ENCODE results near the gene RNF182. TPM values are rescaled to one million over a fixed set of nuclear protein-coding genes. Genes with fewer than 3 reads are reported as not detected.
"Not testable (repeated sequence)": the region's sequence is repeated elsewhere in the genome, so short reads cannot be mapped to it uniquely, and the experiment has no call there.

Gene RNF182
- total RNA-seq, 1 donor from 2014 or later, result 8.3 TPM

- Histone ChIP-seq H3K4me1 (ENCODE audit: insufficient read depth, low read length) (no peaks in the 10 kb centered on the region), H3K9me3 (ENCODE audit: insufficient read depth, low read depth, low read length) (no peaks in the 10 kb centered on the region), H3K9ac (ENCODE audit: low read length) (no peak overlapping the region), H3K27me3 (ENCODE audit: insufficient read depth, low read length) (no peaks in the 10 kb centered on the region), H3K36me3 (ENCODE audit: insufficient read depth, low read length) (no peaks in the 10 kb centered on the region), H3K4me3 (ENCODE audit: insufficient read depth, low read depth, low read length) (no peak overlapping the region), H3K4me2 (ENCODE audit: low read length) (no peak overlapping the region), H3K79me2 (ENCODE audit: insufficient read depth, low read length) (peaks cover 29% of the 10 kb centered on the region), H4K20me1 (ENCODE audit: insufficient read depth, low read length) (no peaks in the 10 kb centered on the region), H3K27ac (ENCODE audit: low read depth, low read length) (no peak overlapping the region), H2AFZ (ENCODE audit: low read depth, low read length) (no peak overlapping the region)
- Mint-ChIP-seq H3K4me1 (ENCODE audit: low read depth, unreplicated experiment) (no peaks in the 10 kb centered on the region), H3K27ac (ENCODE audit: unreplicated experiment) (no peak overlapping the region), H3K4me3 (ENCODE audit: unreplicated experiment) (no peak overlapping the region), H3K36me3 (ENCODE audit: low read depth, unreplicated experiment) (no peaks in the 10 kb centered on the region), H3K9me3 (ENCODE audit: unreplicated experiment) (peaks cover 3% of the 10 kb centered on the region), H3K27me3 (ENCODE audit: low read depth, unreplicated experiment) (no peaks in the 10 kb centered on the region)
- DNase-seq (ENCODE audit: low read depth), result no peak
- TF ChIP-seq CTCF (IDR thresholded peaks at IDR 0.05; ENCODE audit: insufficient read depth, low read depth, low read length), result no peak
- TF ChIP-seq EZH2 (IDR thresholded peaks at IDR 0.05; ENCODE audit: insufficient read depth, low read length), result no peak
- no peak for FAIRE-seq
Observed at GRCh38 chr6:13934721-13935120, 10.0 kb downstream of the RNF182 start.

GRCh38 chr6:13935190-13935880, 10.6 kb downstream of the RNF182 start:
- Histone ChIP-seq H3K4me1 (ENCODE audit: insufficient read depth, low read length) (no peaks in the 10 kb centered on the region), H3K27ac (ENCODE audit: low read depth, low read length) (no peak overlapping the region), H3K27me3 (ENCODE audit: insufficient read depth, low read length) (no peaks in the 10 kb centered on the region), H2AFZ (ENCODE audit: low read depth, low read length) (no peak overlapping the region), H3K9ac (ENCODE audit: low read length) (no peak overlapping the region), H4K20me1 (ENCODE audit: insufficient read depth, low read length) (no peaks in the 10 kb centered on the region), H3K9me3 (ENCODE audit: insufficient read depth, low read depth, low read length) (no peaks in the 10 kb centered on the region), H3K4me3 (ENCODE audit: insufficient read depth, low read depth, low read length) (no peak overlapping the region), H3K36me3 (ENCODE audit: insufficient read depth, low read length) (no peaks in the 10 kb centered on the region), H3K4me2 (ENCODE audit: low read length) (no peak overlapping the region), H3K79me2 (ENCODE audit: insufficient read depth, low read length) (peaks cover 25% of the 10 kb centered on the region)
- DNase-seq (ENCODE audit: low read depth), result no peak
- Mint-ChIP-seq H3K4me1 (ENCODE audit: low read depth, unreplicated experiment) (no peaks in the 10 kb centered on the region), H3K27ac (ENCODE audit: unreplicated experiment) (no peak overlapping the region), H3K27me3 (ENCODE audit: low read depth, unreplicated experiment) (no peaks in the 10 kb centered on the region), H3K36me3 (ENCODE audit: low read depth, unreplicated experiment) (no peaks in the 10 kb centered on the region), H3K9me3 (ENCODE audit: unreplicated experiment) (peaks cover 3% of the 10 kb centered on the region), H3K4me3 (ENCODE audit: unreplicated experiment) (no peak overlapping the region)
- no peak for FAIRE-seq
- no peak for TF ChIP-seq EZH2 (IDR thresholded peaks at IDR 0.05; ENCODE audit: insufficient read depth, low read length)
- no peak for TF ChIP-seq CTCF (IDR thresholded peaks at IDR 0.05; ENCODE audit: insufficient read depth, low read depth, low read length)

- not testable (repeated sequence) for H3K9me3 ChIP-seq (ENCODE audit: insufficient read depth, low read depth, low read length); H2AFZ ChIP-seq (ENCODE audit: low read depth, low read length); H3K36me3 ChIP-seq (ENCODE audit: insufficient read depth, low read length); DNase-seq (ENCODE audit: low read depth); H3K27me3 ChIP-seq (ENCODE audit: insufficient read depth, low read length); H3K27ac ChIP-seq (ENCODE audit: low read depth, low read length); H3K4me3 Mint-ChIP-seq (ENCODE audit: unreplicated experiment); H3K4me1 ChIP-seq (ENCODE audit: insufficient read depth, low read length); H3K4me1 Mint-ChIP-seq (ENCODE audit: low read depth, unreplicated experiment); H3K4me2 ChIP-seq (ENCODE audit: low read length); H3K9ac ChIP-seq (ENCODE audit: low read length); H3K27me3 Mint-ChIP-seq (ENCODE audit: low read depth, unreplicated experiment); H3K36me3 Mint-ChIP-seq (ENCODE audit: low read depth, unreplicated experiment); H3K27ac Mint-ChIP-seq (ENCODE audit: unreplicated experiment); H3K4me3 ChIP-seq (ENCODE audit: insufficient read depth, low read depth, low read length); FAIRE-seq; H3K9me3 Mint-ChIP-seq (ENCODE audit: unreplicated experiment); H4K20me1 ChIP-seq (ENCODE audit: insufficient read depth, low read length)
- H3K79me2 ChIP-seq (ENCODE audit: insufficient read depth, low read length), result peaks cover 24% of the 10 kb centered on the region
Observed at GRCh38 chr6:13935881-13936261, 11.1 kb downstream of the RNF182 start.
